Muscle of back (tissue), 13 donors: ENCODE data around the gene BZW1. TPM values are rescaled to one million over a fixed set of nuclear protein-coding genes. Genes with fewer than 3 reads are reported as not detected.

Experiments
- DNase-seq, 3 donors: peaks; one replicate each; pipeline versions ENCODE4 v3.0.0 to v3.0.0-alpha.2; 2013
- long read RNA-seq, 9 donors: transcript quantifications; one replicate each; lab custom pipeline, GENCODE V29; 2026
- polyA plus RNA-seq, 10 donors: library from polyadenylated mRNA; unstranded; fragments of 120-200 nt; gene quantifications; one replicate each; pipeline ENCODE4 v1.2.1, GENCODE V29; 2013; ENCODE audit not compliant: insufficient read length in 10 of 10

Gene BZW1
- polyA plus RNA-seq, result 100 to 1,000 TPM; 118 to 163 (median 129) TPM
- long read RNA-seq, donor 1, full-length matches to known transcripts, result 22 of 22 reads
- long read RNA-seq, donor 1, partial matches to known transcripts, result 0 of 22 reads
- long read RNA-seq, donor 1, other reads (novel, unspliced or antisense), result 0 of 22 reads
- long read RNA-seq, donor 2, full-length matches to known transcripts, result 23 of 23 reads
- long read RNA-seq, donor 2, partial matches to known transcripts, result 0 of 23 reads
- long read RNA-seq, donor 2, other reads (novel, unspliced or antisense), result 0 of 23 reads
- long read RNA-seq, donor 3, result 0 reads
- long read RNA-seq, donor 4, full-length matches to known transcripts, result 18 of 23 reads
- long read RNA-seq, donor 4, partial matches to known transcripts, result 5 of 23 reads
- long read RNA-seq, donor 4, other reads (novel, unspliced or antisense), result 0 of 23 reads
- long read RNA-seq, donor 5, full-length matches to known transcripts, result 28 of 41 reads
- long read RNA-seq, donor 5, partial matches to known transcripts, result 13 of 41 reads
- long read RNA-seq, donor 5, other reads (novel, unspliced or antisense), result 0 of 41 reads
- long read RNA-seq, donor 6, full-length matches to known transcripts, result 20 of 20 reads
- long read RNA-seq, donor 6, partial matches to known transcripts, result 0 of 20 reads
- long read RNA-seq, donor 6, other reads (novel, unspliced or antisense), result 0 of 20 reads
- long read RNA-seq, donor 7, full-length matches to known transcripts, result 21 of 21 reads
- long read RNA-seq, donor 7, partial matches to known transcripts, result 0 of 21 reads
- long read RNA-seq, donor 7, other reads (novel, unspliced or antisense), result 0 of 21 reads
- long read RNA-seq, donor 8, full-length matches to known transcripts, result 24 of 29 reads
- long read RNA-seq, donor 8, partial matches to known transcripts, result 5 of 29 reads
- long read RNA-seq, donor 8, other reads (novel, unspliced or antisense), result 0 of 29 reads
- long read RNA-seq, donor 9, full-length matches to known transcripts, result 5 of 5 reads
- long read RNA-seq, donor 9, partial matches to known transcripts, result 0 of 5 reads
- long read RNA-seq, donor 9, other reads (novel, unspliced or antisense), result 0 of 5 reads

DNA sequence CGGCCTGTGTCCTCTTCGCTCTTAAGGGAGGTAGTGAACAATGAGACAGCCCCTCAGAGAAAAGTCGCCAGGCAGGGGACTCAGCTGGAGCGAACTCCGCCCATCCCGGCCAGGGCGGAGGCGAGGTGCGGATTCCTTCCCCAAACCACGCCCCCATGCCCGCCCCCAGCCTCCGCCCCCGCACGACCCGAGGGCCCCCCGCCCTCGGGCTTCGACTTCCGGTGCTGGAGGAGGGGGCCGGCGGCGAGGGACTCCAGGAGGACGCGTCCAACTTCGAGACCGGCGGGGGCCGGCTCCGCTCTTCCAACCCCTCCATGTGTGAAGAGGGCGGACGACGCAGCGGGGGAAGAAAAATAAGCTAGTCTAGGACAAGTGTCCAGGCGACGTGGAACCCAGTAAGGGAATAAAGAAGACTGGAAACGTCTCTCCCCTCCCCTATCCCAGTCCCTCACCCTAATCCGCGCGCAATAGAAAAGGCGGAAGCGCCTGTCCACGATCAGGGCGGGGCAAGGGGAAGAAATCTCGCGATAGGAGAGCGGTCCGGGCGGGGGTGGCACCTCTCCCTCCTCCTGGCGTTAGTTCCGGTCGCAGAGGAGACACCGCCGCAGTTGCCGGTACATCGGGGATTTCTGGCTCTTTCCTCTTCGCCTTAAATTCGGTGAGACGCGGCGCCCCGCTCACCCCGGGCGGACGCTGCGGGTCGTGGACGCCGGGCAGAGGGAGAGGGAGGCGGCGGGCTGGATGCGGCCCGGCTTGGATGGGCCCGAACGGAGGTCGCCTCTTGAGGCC is at the start of gene BZW1:
Gene BZW1 (plus strand): TSS at position 578 of the 789 bp plus-strand sequence. CDS start 1,308 bp downstream, outside the sequence.
- DNase-seq, result peak; percentile 97 to 99 (median 98)

GRCh38 chr2:200762127-200762526 is 49.6 kb upstream of the BZW1 start:
- no peak for DNase-seq

DNA sequence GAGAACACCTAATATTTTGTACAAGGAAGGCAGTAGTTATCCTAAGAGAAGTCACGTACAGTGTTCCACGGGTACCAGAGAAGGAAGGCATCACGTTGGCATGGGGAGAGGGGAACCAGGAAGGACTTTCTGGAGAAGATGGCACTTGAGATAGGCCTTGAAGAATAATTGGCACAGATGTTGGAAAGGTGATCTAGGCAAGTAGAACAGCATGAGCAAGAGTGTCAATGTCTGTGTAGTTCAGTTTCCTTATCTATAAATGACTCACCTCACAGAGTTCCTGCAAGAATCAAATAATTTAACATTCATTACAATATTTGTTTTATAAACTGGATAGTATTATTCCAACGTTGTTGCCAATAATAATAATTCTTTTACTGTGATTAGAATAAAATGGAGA is 48.3 kb upstream of the BZW1 start:
- DNase-seq, result no peak

GRCh38 chr2:200765139-200765951 is 46.4 kb upstream of the BZW1 start:
- DNase-seq, result peak in 1 of 3 donors; percentile 83

GRCh38 chr2:200765995-200766660 is 45.6 kb upstream of the BZW1 start:
- DNase-seq, result no peak

GRCh38 chr2:200767111-200767885 is 44.4 kb upstream of the BZW1 start:
- DNase-seq, result no peak

GRCh38 chr2:200770847-200771246 is 40.9 kb upstream of the BZW1 start:
- DNase-seq, result no peak

- DNase-seq, result no peak
Measured at GRCh38 chr2:200772620-200773019, 39.1 kb upstream of the BZW1 start.

DNA sequence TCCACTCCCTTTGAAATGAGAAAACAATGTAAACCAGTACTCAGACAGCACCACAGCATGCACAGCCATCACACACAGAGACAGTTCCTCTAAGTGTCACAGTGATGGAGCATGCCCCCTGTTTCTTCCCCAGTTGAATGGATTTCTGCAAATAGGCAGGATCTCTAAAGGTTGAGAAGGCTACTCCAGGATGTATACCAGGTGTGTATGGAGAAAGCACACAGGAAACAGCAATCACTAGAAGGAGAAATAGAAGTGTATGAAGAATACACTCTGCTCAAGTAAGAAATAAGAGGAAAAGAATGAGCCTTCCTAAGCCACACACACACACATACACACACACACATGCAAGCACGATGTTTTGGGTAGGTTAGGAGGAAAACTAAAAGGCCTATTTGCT is 38.6 kb upstream of the BZW1 start:
- no peak for DNase-seq

GRCh38 chr2:200774920-200775319 is 36.8 kb upstream of the BZW1 start:
- no peak for DNase-seq

DNA sequence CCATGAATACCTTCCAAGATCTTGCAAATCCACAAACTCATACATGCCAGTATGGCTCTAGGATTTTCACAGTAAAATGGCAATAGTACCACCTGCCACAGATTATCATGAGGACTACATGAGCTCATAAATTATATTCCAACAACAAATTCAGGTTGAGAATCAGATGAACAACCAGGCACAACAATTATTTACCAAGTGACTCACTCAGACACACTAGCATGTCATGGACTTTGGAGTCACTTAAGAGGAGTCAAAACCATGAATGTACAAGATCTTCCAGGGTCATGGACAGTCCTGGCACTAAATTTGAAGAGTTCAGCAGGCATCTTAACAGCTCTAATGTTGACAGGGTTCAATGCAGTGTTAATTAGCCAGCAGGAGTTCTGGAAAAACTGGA is 34.4 kb upstream of the BZW1 start:
- no peak for DNase-seq

DNA sequence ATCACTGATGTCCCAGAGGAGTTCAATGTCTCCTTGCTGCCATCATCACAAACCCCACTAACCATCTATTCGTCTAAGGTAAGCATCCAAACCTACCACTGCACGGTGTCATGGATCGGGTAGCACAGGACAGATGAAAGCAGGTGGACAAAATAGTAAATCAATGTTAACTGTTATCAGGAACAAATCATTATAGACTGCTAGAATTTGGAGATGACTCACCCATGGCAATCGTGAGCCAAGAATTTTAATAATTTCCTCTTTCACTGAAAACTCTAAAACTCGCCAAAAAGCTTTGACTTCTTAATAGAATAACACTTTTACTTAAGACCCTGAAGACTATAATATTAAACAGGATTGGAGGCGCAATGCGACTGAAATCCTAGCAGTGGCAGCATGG is 33.7 kb upstream of the BZW1 start:
- no peak for DNase-seq

DNA sequence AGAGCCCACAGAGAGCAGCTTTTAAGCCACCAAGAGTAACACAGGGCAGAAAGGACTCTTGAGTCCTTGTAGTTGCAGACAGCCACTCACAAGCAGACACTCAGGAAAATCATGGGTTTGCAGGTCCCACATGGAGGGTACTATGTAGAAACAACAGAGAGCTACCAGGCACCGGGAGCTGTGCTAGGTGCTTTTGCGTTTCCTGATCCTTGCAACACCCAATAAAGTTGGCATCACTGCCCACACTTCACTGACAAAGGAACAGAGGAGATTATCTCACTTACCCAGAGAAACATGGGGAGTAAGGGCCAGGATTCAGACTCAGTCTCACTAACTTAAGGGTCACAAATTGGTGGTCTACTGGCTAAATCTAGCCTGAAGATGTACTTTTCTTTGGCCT is 32.5 kb upstream of the BZW1 start:
- DNase-seq, result no peak

GRCh38 chr2:200781616-200782015 is 30.1 kb upstream of the BZW1 start:
- DNase-seq, result no peak

- DNase-seq, result no peak
Measured at GRCh38 chr2:200782251-200782650, 29.5 kb upstream of the BZW1 start.

DNA sequence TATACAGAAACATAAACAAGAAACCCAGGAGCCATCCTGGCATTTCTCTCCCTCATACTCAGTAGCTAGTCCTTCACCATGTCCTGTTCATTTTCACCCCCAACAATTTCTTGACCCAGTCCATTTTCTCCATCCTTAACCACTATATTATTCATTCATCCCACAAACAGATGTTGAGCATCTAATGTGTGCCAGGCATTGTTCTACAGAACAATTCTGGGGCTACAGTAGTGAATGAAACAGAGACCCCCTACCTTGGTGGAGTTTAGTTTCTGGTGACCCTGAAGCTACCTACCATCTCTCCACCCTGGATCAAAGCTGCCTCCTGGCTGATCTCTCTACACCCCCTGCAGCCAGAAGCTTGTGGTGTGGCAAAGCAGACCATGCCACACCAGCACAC is 27.5 kb upstream of the BZW1 start:
- DNase-seq, result no peak

DNA sequence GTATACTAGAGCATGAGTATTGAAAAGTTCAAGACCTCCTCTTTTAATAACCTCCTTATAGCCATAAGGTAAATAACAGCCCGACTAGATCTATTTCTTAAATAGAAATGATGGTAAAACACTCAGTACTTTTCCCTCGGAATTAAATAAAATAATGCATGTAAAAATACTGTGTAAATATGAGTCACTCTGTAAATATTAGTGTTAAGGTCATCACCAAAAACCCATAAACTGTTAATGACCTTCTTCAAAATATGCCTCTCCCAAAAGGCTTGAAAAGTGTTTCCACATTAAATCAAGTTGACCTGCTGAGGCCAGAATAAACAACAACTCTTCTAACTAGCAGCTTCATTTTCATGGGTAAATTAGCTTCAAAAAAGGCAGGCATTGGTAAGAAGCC is 25.3 kb upstream of the BZW1 start:
- no peak for DNase-seq

DNA sequence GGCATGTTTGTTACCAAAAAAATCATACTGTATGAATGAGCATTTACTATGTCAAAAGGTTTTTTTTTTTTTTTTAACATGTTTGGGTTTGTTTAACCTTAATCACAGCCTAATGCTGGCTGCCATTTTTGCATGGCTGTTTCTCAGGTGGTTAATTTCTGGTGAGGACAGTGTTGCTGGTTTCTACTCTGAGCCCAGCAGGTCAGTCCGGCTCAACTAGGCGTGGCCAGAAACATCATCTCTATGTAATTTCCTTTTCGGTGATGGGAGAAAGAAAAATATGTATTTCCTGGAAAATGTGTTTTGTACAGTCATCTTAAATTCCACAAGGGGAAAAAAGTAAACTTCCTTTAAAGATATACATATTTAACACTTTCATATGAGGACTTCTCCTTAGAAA is 24.9 kb upstream of the BZW1 start:
- peak in 2 of 3 donors; percentile 14 to 39 for DNase-seq
